ENCODE measurements around the gene ZMYM2.
"Not testable (repeated sequence)": the region's sequence is repeated elsewhere in the genome, so short reads cannot be mapped to it uniquely, and the experiment has no call there.

Gene ZMYM2

DNA sequence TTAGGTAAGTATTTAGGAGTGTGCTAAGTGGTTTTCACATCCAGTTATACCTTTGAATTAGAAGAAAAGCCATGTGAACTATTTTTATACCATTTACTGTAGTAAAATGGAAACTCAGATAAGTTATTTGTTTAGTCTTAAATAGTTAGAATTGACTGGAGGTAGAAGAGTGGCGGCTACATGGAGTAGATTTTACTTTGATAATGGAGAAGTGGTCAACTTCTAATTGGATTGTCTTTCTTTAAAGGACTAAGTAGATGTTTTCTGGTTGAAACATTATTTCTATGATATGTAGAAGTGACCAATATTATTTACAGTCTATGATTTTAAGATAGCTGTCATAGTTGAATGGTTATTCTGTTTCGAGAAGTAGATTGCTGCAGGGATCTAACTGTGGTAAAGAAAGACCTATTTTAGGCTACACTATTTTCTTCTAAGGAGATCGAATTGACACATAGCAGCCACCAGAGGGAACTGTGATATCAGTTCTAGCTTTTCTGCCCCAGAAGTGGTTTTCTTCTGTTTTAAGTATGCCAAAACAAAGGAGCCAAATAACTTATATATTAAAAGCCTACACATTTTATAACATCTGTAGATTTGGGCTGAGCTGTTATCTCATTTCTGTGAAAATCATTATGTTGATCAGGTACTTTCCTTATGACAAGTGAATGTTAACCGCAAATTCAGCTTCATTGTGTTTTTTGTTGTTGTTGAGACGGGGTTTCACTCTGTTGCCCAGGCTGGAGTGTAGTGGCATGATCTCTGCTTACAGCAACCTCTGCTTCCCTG lies 26.1 kb downstream of the ZMYM2 start:
- no peak for DNase-seq

DNA sequence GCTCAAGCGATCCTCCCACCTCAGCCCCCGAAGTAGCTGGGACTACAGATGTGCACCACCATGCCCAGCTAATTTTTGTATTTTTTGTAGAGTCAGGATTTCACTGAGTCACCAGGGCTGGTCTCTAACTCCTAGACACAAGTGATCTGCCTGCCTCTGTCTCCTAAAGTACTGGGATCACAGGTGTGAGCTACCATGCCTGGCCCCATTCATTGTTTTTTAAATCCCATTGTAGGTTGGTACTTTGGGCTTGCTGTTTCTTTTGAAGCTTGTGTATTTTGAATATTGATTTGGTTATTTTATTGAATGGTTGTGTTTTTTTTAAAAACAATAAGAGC lies 26.7 kb downstream of the ZMYM2 start:
- DNase-seq: no peak

DNA sequence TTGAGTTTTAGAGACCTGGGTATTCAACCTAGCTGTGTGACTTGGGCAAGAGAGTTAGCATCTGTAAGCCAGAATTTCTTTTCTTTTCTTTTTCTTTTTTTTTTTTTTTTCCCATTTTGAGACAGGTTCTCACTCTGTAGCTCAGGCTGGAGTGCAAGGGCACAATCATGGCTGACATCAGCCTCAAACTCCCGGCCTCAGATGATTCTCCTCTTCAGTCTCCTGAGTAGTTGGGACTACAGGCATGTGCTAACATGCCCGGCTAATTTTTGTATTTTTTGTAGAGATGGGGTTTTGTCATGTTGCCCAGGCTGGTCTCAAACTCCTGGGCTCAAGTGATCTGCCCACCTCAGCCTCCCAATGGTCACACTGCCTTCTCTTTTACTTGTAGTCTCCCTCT lies 33.0 kb downstream of the ZMYM2 start:
- DNase-seq: no peak

DNA sequence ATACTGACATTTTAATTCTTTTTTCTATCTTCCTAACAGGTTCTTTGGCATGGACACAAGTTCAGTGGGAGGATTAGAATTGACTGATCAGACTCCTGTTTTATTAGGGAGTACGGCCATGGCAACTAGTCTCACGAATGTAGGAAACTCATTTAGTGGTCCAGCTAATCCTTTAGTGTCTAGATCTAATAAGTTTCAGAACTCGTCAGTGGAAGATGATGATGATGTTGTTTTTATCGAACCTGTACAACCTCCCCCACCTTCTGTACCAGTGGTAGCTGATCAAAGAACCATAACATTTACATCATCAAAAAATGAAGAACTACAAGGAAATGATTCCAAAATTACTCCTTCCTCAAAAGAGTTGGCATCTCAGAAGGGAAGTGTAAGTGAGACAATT lies 34.5 kb downstream of the ZMYM2 start:
- no peak for DNase-seq

DNA sequence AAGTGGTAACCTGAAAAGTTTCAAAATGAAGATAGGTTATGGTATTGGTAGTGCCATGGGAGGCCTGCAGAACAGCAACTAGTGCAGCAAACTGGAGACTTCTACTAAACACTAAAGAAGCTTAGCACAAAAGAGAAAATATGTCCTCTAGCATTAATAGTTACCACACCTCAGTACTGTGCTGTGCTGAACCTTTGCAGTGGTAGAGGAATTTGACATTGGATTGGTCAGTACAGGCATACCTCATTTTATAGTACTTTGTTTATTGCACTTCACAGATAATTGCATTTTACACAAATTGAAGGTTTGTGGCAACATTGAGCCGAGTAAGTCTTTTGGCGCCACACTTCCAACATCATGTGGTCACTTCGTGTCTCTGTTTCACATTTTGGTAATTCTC lies 40.4 kb downstream of the ZMYM2 start:
- no peak for DNase-seq

DNA sequence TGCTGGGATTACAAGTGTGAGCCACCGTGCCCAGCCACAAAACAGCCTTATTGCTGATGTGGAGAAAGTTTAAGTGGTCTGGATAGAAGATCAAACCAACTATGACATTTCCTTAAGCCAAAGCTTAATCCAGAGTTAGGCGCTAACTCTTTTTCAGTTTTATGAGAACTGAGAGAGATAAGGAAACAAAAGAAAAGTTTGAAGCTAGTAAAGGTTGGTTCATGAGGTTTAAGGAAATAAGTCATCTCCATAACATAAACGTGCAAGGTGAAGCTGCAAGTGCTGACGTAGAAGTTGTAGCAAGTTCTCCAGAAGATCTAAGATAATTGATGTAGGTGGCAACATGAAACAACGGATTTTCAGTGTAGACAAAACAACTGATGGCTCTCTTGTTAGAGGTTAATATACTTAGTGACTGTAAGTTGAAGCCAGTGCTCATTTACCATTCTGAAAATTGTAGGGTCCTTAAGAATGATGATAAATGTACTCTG lies 41.6 kb downstream of the ZMYM2 start:
- DNase-seq: no peak

DNA sequence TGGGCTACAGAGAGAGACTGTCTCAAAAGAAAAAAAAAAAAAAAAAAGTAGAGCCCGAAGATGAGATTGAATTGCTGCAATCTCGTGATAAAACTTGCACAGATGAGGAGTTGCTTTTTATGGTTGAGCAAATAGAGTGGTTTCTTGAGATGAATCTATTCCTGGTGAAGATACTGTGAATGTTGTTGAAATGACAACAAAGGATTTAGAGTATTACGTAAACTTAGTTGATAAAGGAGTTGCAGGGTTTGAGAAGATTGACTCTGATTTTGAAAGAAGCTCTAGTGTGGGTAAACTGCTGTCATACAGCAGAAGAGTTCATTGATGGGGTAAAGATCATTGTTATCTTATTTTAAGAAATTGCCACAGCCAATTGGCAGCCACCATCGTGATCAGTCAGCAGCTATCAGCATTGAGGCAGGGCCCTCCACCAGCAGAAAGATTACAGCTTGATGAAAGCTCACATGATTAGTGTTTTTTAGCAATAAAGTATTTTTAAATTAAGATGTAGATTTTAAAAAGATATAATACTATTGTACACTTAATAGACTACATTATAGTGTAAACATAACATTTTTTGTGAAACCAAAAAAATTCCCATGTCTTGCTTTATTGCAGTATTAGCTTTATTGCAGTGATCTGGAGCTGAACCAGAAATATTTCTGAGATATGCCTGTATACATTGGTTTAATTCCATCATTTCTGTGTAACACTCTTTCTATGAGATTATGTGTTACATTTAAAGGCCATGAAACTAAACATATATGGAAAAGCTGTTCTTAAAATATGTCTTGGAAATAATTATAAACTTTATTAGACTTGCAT lies 43.1 kb downstream of the ZMYM2 start:
- no peak for DNase-seq

DNA sequence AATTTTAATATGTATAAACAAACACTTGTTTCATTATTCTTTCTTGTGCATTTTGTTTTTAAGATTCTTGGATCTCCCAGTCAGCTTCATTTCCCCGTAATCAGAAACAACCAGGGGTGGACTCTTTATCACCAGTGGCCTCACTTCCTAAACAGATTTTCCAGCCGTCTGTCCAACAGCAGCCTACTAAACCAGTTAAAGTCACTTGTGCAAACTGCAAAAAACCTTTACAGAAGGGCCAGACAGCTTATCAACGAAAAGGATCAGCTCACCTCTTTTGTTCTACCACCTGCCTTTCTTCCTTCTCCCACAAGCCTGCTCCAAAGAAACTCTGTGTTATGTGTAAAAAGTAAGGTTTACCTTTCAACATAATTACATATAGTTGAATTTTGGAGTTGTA lies 44.3 kb downstream of the ZMYM2 start:
- DNase-seq: no peak

DNA sequence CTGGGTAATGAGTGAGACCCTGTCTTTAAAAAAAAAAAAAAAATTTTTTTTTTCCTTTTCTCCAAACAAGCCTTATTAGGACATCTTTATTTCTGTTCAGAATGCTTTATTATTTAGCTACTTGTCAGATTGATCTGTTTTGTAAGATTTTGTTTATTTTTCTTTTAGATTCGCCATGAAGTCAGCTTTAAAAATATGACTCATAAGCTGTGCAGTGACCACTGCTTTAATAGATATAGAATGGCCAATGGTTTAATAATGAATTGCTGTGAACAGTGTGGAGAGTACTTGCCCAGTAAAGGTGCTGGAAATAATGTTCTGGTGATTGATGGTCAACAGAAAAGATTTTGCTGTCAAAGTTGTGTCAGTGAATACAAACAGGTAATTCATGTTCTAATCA lies 47.7 kb downstream of the ZMYM2 start:
- DNase-seq: no peak

DNA sequence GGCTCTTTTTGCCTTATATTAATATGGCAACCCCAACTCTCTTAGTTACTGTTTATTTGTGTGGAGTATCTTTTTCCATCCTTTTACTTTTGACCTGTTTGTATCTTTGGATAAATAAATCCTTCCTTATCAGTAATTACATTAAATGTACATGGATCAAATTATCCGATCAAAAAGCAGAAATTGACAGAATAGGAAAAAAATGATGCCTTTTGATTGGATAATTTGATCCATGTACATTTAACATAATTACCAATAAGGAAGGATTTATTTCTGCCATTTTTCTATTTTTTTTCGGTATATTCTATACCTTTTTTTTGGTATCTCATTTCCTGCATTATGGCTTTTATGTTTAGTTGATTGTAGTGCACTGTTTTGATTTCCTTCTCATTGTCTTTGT lies 57.2 kb downstream of the ZMYM2 start:
- no peak for DNase-seq

DNA sequence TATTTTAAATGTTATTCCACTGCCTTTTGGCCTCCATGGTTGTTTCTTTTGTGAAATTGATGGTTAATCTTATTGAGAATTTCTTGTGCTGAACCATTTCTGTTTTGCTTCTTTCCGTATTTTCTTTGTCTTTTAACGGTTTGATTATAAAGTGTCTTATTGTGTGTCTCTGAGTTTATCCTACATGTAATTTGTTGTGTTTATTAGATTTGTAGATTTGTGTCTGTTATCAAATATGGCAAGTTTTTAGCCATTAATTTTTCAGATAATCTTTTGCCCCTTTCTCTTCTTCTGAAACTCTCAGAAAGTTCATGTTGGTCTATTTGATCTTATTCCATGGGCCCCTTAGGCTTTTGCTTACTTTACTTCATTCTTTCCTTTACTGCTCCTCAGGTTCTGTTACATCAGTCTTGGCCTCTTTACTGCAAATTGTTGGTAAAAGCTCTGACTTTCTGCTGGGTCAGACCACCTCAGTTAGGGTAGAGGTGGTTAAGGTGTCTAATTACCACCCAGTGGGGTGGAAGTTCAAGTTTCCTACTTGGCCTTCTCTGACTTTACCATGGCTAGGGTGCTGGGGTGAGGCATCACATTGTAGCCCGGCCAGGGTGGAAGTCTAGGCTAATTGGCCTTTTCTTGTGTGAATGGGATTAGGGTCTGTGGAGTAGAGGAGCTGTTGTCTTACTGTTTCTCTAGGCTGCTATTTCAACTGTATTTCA lies 58.3 kb downstream of the ZMYM2 start:
- no peak for DNase-seq

DNA sequence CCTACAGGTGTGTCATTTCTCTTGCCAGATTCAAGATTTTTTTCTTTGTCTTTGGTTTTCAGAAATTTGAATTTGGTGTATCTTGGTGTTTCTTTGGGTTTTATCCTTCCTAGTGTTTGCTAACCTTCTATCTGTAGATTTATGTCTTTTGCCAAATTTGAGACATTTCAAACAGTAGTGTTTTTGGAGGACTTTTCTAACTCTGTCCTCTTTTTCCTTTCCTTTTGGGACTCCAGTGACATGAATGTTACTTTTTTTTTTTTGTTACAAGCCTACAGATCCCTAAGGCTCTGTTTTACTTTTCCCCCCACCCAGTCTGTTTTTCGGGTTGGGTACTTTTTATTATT lies 58.8 kb downstream of the ZMYM2 start:
- DNase-seq: no peak

DNA sequence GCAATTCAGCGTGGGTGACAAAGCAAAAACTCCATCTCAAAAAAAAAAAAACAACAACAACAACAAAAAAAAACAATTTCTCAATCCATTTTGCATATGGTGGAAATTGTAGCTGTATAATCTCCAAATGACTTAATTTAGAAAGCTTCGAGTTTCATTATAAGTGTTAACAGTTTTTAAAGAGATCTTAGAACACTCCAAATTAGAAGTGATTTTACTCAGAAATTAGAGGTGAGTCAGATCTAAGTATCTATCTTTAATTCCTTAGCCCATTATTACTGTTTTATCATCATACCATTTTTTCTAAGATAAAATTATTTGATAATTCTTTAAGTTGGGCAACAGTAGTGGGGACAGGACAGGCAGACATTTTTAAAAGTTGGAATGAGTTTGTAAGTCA lies 60.5 kb downstream of the ZMYM2 start:
- DNase-seq: no peak

DNA sequence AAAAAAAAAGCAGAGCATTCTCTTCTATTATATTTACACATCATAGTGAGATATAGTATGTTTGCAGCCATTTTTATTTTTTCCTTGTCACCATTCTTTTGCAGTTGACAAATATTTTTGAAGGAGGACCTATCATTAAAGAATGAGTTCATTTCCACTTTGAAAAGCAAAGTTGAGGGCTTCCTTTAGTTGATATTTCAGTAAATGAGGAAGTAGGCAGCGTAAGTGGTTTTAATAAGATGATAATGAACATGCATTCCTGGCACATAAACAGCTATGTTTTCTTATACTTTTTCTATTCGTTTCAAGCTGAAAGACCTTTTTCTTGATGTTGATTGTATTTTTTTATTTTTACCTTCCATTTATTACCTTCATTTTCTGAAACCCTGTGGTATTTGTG lies 66.2 kb downstream of the ZMYM2 start:
- no peak for DNase-seq

DNA sequence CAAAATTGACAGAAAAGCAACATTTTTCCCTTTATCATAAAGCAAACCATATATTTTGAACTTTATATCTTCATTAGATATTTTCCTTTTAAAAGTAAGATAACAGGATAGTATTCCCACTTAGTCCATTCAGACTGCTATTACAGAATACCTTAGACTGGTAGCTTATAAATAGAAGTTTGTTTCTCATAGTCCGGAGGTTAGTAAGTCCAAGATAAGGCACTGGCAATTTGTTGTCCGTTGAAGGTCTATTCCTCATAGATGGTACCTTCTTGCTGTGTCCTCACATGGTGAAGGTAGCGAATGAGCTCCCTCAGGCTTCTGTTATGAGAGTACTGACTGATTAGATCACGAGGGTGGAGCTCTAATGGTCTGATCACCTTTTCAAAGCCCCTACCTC lies 70.4 kb downstream of the ZMYM2 start:
- no peak for DNase-seq

DNA sequence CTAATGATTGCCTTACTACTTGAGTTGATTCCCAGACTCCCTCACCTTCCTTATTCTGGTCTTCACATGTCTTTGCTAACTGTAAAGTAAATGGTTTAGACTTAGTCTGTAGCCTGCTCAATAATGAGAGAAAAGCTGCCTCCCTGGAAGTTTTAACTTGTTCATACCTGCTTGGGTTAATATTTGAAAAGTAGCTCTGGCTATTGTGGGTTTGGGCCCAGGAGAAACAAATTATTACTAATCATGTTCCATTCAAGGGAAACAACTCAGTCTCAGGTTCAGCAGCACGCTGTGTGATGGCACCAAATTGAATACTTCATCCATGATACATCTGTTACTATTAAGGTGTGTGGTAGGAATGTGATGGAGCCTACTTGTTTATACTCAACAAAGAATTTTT lies 75.0 kb downstream of the ZMYM2 start:
- DNase-seq: no peak

DNA sequence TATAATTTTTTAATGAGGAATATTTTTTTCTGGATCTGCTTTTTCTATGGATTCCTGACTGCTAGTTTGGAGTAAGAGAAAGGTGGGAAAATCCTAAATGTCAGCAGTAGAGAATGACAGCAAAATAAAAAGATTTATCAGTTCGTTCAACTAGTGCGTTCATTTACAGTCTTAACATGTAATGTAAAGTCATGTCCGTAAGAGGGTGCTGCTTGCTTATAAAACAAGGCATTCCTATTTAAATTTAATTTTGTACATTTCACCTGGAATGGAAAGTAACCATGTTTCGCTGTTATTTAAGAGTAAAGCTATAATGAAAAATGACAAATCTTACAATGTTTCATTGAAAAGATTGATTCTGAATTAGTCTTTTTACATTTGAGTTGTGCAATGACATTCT lies 76.6 kb downstream of the ZMYM2 start:
- no peak for DNase-seq

DNA sequence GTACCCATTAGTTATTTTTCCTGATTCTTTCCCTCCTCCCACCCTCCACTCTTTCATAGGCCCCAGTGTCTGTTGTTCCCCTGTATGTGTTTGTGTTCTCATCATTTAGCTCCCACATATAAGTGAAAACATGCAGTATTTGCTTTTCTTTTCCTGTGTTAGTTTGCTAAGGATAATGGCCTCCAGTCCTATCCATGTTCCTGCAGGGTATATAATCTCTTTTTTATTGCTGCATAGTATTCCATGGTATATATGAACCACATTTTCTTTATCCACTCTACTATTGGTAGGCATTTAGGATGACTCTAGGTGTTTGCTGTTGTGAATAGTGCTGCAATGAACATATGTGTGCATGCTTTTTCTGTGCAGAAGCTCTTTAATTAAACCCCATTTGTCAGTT lies 79.4 kb downstream of the ZMYM2 start:
- DNase-seq: no peak

DNA sequence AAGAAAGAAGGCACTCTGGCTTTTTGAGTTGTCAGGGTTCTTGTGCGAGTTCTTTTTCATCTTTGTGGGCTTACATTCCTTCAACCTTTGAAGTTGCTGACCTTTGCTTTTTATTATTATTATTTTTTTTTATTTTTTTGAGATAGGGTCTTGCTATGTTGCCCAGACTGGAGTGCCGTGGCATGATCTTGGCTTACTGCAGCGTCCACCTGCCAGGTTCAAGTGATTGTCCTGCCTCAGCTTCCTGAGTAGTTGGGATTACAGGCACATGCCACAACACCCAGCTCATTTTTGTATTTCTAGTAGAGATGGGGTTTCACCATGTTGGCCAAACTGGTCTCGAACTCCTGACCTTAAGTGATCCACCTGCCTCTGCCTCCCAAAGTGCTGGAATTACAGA lies 84.1 kb downstream of the ZMYM2 start:
- not testable (repeated sequence) for DNase-seq

DNA sequence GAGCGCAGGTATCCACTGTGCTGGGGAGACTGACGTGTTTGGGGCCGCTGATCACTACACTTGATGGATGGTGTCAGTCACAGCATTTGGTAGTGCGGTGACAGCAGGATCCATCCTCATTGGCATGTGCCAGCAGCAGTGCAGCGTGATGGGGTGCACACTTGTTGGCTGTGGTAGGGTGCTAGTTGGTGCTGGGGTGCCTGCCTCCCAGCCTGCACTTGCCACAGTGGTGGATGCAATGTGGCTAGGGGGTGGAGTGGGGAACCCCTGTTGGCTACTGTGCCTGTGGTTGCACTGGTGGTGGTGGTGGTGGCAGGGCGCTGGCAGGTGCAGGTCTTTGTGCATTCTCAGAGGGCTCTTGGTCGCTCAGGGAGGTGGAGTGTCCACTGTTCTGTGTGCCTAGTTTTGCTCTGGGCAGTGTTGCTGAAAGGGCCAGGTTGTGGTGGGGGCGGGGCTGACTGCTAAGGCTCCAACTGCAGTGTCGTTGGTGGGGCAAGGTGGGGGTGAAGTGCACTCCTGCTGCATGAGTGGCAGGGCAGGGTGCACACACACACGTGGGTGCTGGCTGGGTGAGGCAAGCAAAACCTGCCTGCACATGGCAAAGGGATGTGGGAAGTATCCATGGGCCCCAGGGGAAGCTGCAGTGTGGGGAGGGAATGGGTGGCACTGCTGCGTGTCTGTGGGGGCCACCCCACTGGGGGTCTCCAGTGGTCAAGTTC lies 84.8 kb downstream of the ZMYM2 start:
- DNase-seq: no peak

DNA sequence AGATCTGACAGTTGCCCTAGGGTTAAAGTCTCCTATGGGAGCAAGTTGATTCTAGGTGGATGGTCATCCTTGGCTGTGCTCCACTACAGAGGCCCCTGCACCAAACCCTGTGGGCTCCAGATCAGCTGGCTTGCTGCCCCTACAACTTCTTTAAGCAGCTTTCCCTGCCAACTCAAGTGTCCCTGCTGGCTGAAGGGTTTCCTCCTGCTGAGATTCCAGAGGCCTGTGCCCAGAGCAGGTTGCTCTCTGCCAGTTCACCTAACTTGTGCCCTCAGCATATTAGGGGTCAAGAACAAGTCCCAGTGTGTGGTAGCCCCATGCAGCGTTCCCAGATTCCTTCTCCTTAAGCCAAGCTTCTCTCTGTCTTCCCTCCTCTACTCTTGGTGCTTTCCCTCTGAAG lies 85.6 kb downstream of the ZMYM2 start:
- no peak for DNase-seq

DNA sequence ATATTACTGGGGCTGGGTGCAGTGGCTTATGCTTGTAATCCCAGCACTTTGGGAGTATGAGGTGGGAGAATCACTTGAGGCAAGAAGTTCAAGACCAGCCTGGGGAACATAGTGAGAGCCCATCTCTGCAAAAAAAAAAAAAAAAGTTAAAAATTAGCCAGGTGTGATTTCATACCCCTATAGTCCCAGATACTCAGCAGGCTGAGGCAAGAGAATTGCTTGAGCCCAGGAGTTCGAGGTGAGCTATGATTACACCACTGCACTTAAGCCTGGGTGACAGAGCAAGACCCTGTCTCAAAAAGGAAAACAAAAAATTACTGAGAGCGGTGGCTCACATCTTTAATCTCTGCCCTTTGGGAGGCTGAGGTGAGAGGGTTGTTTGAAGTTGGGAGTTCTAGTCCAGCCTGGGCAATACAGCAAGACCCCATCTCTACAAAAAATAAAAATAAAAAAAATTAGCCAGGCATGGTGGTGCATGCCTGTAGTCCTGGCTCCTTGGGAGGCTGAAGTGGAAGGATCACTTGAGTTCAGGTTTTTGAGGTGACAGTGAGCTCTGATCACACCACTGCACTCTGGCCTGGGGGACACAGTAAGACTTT lies 87.5 kb downstream of the ZMYM2 start:
- DNase-seq: no peak
